Renal cortical epithelial cell (primary cell): ENCODE data around the gene CAMKK1. TPM values are rescaled to one million over a fixed set of nuclear protein-coding genes. Genes with fewer than 3 reads are reported as not detected.

ENCODE experiments used
- DNase-seq: peaks from one replicate; pipeline ENCODE4 v3.0.0-alpha.2; 2011; ENCODE audit warnings: low read depth
- total RNA-seq: library from RNA; depleted of rRNA; stranded (reverse); fragments of >200 nt; gene quantifications from 2 replicates; pipeline ENCODE4 v1.2.3, GENCODE V29; 2014

The CAMKK1 gene
- total RNA-seq, 1 donor from 2014 or later: 8.9 TPM

DNA sequence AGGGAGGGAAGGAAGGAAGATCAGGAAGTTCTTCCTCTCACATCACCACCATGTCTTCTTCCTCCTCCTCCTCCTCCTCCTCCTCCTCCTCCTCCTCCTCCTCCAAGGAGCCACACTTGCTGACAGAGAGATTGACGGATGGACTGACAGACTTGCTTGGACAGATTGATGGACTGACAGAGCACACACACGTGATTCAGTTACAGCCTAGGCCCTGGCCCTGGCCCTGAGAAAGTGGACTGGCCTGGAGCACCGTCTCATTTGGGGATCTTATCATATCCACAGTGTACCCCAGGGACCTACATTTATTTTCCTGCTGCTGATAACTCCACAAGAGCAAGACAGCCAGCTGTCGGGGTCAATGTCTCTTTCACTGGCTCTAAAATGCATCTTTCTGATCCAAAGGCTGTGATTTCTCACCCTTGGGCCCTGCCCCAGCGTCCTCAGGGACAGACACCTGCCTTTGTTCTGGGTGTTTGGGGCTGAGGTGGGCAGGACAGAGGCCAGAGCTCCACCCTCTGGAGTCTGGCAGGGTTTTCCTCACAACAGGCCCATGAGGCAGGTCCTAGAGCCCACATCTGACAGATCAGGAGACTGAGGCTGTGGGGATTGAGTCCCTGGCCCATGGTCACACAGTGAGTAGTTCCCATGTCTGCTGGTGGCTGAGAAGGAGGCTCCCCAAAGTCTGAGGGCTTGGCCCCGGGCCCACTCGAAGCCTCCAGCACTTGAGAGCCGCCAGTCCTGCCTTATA is 25.7 kb upstream of the CAMKK1 start:
- DNase-seq: no peak

DNA sequence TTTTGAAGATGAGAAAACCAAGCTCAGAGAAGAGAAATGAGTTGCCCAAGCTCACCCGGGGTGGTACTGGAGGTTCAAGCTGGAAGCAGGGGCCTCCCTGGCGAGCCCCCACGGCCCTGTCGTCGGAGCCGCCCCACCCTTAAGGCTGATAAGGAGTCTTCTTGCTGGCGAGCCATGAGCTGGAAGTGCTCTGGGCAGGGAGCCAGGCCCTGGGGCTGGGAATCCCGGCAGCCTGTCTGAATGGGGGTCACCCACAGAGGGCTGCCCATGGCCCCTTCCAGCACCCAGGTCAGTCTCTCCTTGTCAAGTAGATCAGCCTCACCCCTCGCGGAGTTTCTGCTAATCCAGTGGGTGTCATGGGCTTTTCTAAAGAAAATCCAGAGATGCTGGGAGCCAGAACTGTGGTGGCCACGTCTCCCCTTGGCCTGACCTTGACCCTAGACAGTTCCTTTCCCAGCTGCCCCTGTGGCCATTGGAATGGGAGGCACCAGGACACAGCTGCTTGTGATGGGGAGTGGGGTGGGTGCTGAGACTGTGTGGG is 24.6 kb upstream of the CAMKK1 start:
- DNase-seq: no peak

DNA sequence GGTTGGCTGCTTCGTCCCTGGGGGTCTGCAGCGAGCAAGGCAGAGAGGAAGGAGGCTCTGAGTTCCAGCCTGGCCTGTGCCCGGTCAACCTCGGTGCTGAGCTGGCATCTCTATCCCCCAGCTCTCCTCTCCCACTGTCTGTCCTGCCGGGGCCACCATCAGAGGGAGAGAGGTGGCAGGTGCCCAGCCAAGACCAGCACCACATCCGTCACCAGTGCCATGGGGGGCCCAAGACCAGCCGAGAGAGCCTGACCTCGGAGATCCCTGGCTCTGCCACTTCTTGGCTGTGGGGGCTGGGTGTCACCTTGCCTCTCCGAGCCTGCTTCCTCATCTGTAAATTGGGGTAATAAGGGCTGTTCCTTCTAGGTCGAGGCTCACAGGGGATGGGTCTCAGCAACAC is 24.0 kb upstream of the CAMKK1 start:
- DNase-seq: no peak

GRCh38 chr17:3915995-3916696 is 23.3 kb upstream of the CAMKK1 start, which contains the start of gene P2RX1:
TSS of gene P2RX1 (minus strand) at chr17:3916465. CDS start at chr17:3916225, 240 bp downstream.
- DNase-seq: no peak

DNA sequence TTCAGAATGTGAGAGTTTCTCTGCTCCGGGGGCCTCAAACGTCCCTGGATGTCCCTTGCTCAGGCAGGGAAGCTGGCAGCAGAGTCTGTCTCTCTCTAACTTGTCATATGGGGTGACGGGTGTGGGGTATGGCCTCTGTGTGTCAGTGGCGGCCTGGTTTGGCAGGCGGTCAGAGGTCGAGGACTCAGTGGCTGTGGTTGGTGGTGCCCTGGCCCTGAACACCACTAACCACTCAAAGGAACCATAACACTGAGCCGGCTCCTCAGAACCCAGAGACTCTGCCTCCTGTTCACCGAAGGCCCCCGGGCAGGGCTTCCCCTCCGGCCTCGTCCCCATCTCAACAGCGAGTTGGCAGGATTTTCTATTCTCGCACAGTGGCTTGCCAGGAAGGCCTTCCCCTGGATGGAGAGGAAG is 22.7 kb upstream of the CAMKK1 start:
- no peak for DNase-seq

- DNase-seq: no peak
These were observed 21.4 kb upstream of the CAMKK1 start for GRCh38 chr17:3914312-3914670.

DNA sequence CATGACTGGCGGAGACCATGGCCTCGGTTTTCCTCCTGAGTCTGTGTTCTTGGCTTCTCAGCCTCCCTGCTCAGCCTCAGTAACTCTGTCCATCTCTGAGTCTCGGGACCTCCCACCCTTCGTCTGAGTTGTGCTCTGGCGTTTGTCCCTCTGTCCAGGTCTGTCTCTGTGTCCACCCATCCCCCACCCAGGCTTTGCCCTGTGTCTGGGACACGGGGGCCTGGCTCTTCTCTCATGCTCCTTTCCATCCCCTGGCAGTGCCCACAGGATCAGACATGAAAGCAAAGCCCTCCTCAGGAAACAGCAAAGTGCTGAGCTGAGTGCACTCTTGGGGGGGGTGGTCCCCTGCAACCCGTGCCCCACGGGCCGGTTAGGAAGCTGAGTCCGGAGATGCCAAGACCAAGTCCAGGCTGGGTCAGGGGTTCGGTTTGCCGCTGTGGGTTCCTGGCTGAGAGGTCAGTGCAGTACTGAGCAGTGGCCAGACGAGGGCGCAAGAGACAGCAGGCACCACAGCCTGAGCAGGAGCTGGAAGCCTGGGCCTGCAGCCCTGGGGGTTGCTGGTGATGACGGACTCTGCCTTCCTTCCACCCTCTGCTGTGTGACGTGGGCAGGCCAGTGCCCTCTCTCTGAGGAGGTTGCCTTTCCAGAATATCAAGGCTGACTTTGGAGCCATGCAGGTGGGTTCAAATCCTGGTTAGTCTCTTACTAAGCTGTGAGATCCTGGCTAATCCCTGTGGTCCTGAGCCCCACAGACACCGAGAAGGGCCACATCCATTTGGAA is 20.9 kb upstream of the CAMKK1 start:
- DNase-seq: peak; percentile 36

DNA sequence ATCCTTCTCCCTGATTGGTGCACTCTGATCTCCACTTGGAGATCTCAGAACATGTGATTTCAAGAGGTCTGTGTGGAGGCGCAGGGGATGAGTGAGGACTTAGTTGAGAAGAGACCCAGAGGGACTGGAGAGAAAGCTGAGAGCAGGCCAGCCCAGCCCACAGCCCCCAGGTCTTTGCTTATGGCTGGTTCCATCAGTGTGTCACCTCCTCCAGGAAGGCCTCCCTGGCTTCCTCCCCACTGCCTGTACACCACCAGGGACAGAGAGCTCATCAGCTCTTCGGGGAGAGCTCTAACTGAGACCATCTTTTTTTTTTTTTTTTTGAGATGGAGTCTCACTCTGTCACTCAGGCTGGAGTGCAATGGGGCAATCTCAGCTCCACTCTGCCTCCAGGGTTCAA is 20.0 kb upstream of the CAMKK1 start:
- DNase-seq: no peak

- DNase-seq: no peak
These were observed 18.6 kb upstream of the CAMKK1 start for GRCh38 chr17:3911271-3912053.

DNA sequence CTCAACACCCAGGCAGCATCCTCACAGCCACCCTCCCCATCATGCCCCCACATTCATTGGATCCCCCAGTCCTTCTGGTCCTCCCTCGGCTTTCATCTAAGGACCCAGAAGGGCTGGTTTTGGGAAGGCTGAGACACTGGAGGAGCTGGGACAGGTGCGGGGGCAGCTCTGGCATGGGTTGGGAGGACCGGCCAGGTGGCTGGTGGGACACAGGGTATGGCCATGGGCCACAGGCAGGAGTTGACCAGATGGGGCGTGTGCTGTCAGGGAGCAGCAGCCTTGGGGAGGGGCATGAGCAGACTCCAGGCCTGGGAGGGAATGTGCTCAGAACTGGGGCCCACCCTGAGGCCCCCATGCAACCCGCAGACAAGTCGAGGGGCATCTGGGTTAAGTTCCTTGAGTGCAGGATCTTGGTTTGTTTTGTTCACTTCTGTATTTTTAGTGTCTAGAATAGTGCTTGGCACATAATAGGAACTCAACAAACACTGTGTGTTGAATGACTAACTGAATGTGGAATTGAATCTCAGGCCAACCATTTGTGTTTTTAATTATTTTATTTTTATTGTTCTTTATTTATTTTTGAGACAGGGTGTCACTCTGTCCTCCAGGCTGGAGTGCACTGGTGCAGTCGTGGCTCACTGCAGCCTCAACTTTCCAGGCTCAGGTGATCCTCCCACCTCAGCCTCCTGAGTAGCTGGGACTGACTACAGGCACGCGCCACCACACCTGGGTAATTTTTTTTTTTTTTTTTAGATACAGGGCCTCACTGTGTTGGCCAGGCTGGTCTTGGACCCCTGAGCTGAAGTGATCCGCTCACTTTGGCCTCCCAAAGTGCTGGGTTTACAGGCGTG is 17.8 kb upstream of the CAMKK1 start:
- no peak for DNase-seq

DNA sequence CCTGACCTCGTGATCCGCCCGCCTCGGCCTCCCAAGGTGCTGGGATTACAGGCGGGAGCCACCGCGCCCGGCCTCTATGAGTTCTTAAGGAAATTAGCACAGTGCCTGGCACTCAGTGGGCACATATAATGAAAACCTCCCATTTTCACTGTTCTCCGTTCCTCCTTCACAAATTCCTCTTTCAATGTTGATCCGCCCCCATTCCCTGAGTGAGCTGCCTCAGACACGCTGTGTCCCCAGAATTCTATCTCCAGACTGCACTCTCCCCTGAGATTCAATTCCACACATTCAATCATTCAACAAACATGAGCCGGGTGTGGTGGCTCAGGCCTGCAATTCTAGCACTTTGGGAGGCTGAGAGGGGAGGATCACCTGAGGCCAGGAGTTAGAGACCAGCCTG is 16.4 kb upstream of the CAMKK1 start:
- no peak for DNase-seq

DNA sequence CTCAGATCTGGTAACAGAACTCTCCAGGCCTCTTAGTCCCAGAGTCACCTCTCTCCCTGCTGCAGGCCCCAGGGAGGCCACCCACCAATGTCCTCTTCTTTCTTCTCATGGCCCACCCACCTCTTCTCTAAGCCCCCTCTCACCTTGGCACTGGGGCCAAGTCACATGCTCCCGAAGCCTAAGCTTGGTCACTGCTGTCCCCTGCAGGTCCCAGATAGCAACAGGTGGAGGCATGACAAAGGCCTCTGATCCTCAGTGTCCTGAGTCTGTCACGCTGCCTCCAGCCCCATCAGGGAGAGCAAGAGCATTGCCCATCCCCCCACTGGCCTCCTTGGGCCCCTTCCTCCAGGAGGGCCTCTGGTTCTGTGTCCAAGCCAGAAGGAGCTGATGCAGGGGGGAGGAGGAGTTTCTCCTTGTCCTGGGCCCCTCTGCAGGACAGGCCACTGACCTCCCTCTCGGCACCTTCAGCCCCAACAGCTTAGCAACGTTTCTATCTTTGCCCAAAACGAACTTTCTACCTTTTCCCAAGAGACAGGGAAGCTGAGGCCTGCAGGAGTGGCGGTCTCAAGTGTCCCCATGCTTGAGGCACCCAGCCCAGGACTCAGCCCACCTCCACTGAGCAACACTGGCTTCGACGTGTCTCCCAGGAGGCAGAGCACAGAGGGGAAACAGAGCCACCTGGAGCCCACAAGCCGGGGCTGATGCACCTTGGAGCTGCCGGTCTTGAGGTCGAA is 14.8 kb upstream of the CAMKK1 start:
- DNase-seq: no peak

GRCh38 chr17:3906881-3907280 is 14.0 kb upstream of the CAMKK1 start:
- DNase-seq: no peak

- DNase-seq: no peak
These were observed 12.2 kb upstream of the CAMKK1 start for GRCh38 chr17:3905017-3905520.

- no peak for DNase-seq
These were observed 11.6 kb upstream of the CAMKK1 start for GRCh38 chr17:3904501-3904900.

- DNase-seq: no peak
These were observed 11.0 kb upstream of the CAMKK1 start for GRCh38 chr17:3903881-3904290.

GRCh38 chr17:3903051-3903825 is 10.4 kb upstream of the CAMKK1 start:
- no peak for DNase-seq

DNA sequence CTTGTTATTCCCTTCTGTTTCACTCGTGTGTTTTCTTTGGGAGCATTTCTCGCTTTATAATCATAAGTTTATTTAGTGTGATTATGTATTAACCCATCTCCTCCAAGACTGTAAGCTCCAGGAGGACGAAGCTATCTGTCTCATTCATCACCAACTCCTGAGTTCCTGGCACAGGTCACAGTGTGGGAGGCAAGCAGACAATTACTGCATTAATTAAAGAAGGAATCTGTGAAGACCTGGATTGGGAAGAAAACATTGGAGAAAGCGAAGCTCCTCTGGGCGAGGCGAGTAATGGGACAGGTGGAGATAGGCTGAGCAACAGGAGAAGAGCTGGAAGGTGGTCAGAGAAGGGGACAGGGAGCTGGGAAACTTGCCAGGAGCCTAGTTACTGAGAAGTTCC is 7.8 kb upstream of the CAMKK1 start:
- DNase-seq: no peak

- no peak for DNase-seq
These were observed 4.9 kb upstream of the CAMKK1 start for GRCh38 chr17:3897731-3898130.
